Measurements from ENCODE around the gene PCCA. TPM values are rescaled to one million over a fixed set of nuclear protein-coding genes. Genes with fewer than 3 reads are reported as not detected.
A peak's percentile ranks its signal among the peaks of the same experiment; 100 is the strongest.
"Not testable (repeated sequence)": the region's sequence is repeated elsewhere in the genome, so short reads cannot be mapped to it uniquely, and the experiment has no call there.

Gene PCCA
- total RNA-seq, 1 donor from 2014 or later = 15.3 TPM

- ATAC-seq (ENCODE audit: low read depth) = no peak
- intact Hi-C loops (cut with micrococcal nuclease) = no loop called here
- TF ChIP-seq CTCF (IDR thresholded peaks at IDR 0.05) = no peak
- Mint-ChIP-seq H3K4me1 (no peaks in the 10 kb centered on the region), H3K27me3 (no peaks in the 10 kb centered on the region), H3K9me3 (no peaks in the 10 kb centered on the region), H3K27ac (no peak overlapping the region), H3K4me3 (no peak overlapping the region), H3K36me3 (ENCODE audit: low read depth) (no peaks in the 10 kb centered on the region)
- ChIA-PET CTCF (no interaction called here), POLR2A (no interaction called here)
- no peak for DNase-seq
These were observed 19.6 kb upstream of the PCCA start for GRCh38 chr13:100069278-100069677.

DNA sequence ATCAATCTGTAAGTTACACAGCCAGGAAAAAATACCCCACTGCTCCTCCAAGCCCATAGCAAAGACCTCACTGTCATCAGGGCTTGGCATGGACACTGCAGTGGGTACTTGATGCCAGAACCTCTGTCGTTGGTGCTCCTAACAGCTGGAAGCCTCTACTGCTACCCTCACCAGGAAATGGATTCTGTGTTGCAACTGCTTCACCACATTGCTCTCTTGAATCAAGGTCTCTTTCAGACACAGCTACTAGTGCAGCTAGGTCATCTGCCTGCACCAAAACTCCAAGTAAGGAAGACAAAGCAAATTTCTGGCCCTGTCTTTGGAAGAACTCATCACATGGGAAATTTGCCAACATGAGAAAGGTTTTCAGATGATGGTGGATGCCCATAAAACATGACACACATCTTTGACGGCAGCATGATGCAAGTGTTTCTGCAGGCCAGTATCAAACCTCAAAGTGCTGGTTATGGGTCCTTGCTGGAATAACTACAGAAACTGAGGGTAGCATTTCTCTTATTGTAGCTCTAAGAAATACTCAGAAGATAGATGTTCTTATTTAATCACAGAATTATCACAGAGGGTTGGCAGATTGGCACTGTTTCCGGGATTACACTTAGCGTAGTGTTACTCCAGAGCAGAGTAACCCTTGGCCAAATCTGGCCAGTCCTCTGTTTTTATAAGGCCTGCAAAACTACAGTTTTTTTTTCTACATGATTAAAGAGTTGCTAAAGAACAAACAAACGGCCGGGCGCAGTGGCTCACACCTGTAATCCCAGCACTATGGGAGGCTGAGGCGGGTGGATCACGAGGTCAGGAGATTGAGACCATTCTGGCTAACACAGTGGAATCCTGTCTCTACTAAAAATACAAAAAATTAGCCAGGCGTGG is 12.9 kb upstream of the PCCA start:
- intact Hi-C loops (cut with micrococcal nuclease) = no loop called here
- H3K27ac Mint-ChIP-seq = no peak overlapping the region
- no peak for TF ChIP-seq CTCF (IDR thresholded peaks at IDR 0.05)

DNA sequence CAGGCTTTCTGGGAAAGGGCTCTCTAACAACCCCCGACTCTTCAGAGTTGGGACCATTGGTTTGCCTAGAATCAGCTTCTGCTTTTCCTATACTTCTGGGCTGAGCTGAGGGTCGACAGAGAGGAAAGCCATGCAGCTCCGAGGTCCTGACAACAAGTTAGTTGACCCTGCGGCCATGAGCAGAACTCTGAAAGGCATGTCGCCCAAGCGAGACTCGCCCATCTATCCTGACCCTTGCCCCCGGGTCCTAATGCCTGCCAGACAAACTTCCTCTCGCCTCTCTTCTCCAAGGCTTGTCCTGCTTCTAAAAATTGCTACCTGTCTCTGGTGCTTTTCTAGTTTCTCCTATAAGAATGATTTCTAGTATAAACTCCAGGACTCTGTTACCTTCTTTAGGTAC is 9.9 kb upstream of the PCCA start:
- H3K4me3 Mint-ChIP-seq; H3K27ac Mint-ChIP-seq; H3K36me3 Mint-ChIP-seq (ENCODE audit: low read depth); H3K27me3 Mint-ChIP-seq; H3K9me3 Mint-ChIP-seq; POLR2A ChIA-PET; ATAC-seq (ENCODE audit: low read depth); intact Hi-C loops (cut with micrococcal nuclease); H3K4me1 Mint-ChIP-seq; DNase-seq; CTCF ChIA-PET: not testable (repeated sequence)

More for the DNA sequence above, 12.9 kb upstream of the PCCA start:
- ATAC-seq (ENCODE audit: low read depth) (no peak), DNase-seq (no peak)
- Mint-ChIP-seq H3K27me3 (no peaks in the 10 kb centered on the region), H3K4me1 (no peaks in the 10 kb centered on the region), H3K36me3 (ENCODE audit: low read depth) (no peaks in the 10 kb centered on the region), H3K9me3 (no peaks in the 10 kb centered on the region), H3K4me3 (no peak overlapping the region)
- ChIA-PET POLR2A (no interaction called here), CTCF (no interaction called here)

DNA sequence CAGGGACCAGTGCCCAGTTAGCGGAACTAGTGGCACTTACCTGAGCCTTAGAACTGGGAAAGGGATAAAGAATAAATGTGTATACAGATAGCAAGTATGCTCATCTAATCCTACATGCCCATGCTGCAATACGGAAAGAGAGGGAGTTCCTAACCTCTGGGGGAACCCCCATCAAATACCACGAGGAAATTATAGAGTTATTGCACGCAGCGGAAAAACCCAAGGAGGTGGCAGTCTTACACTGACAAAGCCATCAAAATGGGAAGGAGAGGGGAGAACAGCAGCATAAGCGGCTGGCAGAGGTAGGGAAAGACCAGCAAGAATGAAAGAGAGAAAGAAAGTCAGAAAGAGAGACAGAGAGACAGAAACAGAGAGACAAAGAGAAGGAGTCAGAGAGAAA is 5.5 kb upstream of the PCCA start:
- POLR2A ChIA-PET; H3K4me1 Mint-ChIP-seq; H3K4me3 Mint-ChIP-seq; H3K36me3 Mint-ChIP-seq (ENCODE audit: low read depth); H3K9me3 Mint-ChIP-seq; H3K27ac Mint-ChIP-seq; DNase-seq; ATAC-seq (ENCODE audit: low read depth); H3K27me3 Mint-ChIP-seq; CTCF ChIA-PET: not testable (repeated sequence)
- intact Hi-C loops (cut with micrococcal nuclease) = loop anchor here (10.0 kb wide), 2 partner anchors 431 to 591 kb away; partner anchors contain the start of gene TMTC4

DNA sequence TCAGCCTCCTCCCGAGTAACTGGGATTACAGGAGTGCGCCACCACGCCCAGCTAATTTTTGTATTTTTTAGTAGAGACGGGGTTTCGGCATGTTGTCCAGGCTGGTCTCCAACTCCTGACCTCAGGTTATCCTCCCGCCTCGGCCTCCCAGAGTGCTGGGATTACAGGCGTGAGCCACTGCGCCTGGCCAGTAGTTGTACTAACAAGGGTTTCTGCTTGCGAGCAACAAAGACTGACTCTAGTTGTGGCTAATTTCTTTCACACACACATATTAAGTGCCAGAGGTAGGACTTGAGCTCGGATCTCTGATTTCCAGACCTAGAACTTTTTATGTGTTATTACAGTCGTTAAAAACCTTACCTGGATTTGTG is 635 bp upstream of the PCCA start:
- Mint-ChIP-seq H3K27ac (no peak overlapping the region), H3K36me3 (ENCODE audit: low read depth) (no peaks in the 10 kb centered on the region), H3K4me3 (peak overlapping the region; percentile 82), H3K27me3 (no peaks in the 10 kb centered on the region), H3K9me3 (no peaks in the 10 kb centered on the region), H3K4me1 (peaks cover 16% of the 10 kb centered on the region)
- ChIA-PET CTCF (no interaction called here), POLR2A (interaction anchor here (0.5 to 1.0 kb wide), 2 partner anchors 107 to 547 kb away, joined by 3 read pairs; partner anchors contain the start of gene ZIC2)
- intact Hi-C loops (cut with micrococcal nuclease) = loop anchor here (10.0 kb wide), 2 partner anchors 427 to 587 kb away; partner anchors contain the start of gene TMTC4
- no peak for TF ChIP-seq CTCF (IDR thresholded peaks at IDR 0.05)
- DNase-seq (no peak), ATAC-seq (ENCODE audit: low read depth) (no peak)

- peak overlapping the region; percentile 82 for H3K4me3 Mint-ChIP-seq
- H3K4me1 Mint-ChIP-seq = peaks cover 16% of the 10 kb centered on the region
- no peaks in the 10 kb centered on the region for H3K27me3 Mint-ChIP-seq
- peak overlapping the region; percentile 37 for H3K27ac Mint-ChIP-seq
- DNase-seq (no peak), ATAC-seq (ENCODE audit: low read depth) (no peak)
- intact Hi-C loops (cut with micrococcal nuclease) = loop anchor here (10.0 kb wide), 2 partner anchors 425 to 585 kb away; partner anchors contain the start of gene TMTC4
- ChIA-PET POLR2A (interaction anchor here (1.0 kb wide), 1 partner anchor 108 kb away, joined by 3 read pairs; the partner anchor contains the start of gene ZIC2), CTCF (no interaction called here)
- H3K36me3 Mint-ChIP-seq (ENCODE audit: low read depth) = no peaks in the 10 kb centered on the region
- no peak for TF ChIP-seq CTCF (IDR thresholded peaks at IDR 0.05)
- H3K9me3 Mint-ChIP-seq = no peaks in the 10 kb centered on the region
These were observed 656 bp downstream of the PCCA start for GRCh38 chr13:100089465-100090032.
